Suprapubic skin (tissue), 4 donors: Measurements from ENCODE around the gene ADISSP. TPM values are rescaled to one million over a fixed set of nuclear protein-coding genes. Genes with fewer than 3 reads are reported as not detected.

Source experiments
- DNase-seq, 2 donors: peaks; one replicate each; pipeline ENCODE4 v3.0.0-alpha.2; 2019; ENCODE audit warnings: low spot score in 2 of 2
- H3K27ac ChIP-seq: fragments of 200-600 bp; sonication (generic); one replicate; pipeline ENCODE4 v1.5.1; 2019
- H3K27me3 ChIP-seq: fragments of 200-600 bp; sonication (generic); one replicate; pipeline ENCODE4 v1.5.1; 2019
- H3K36me3 ChIP-seq: fragments of 200-600 bp; sonication (generic); one replicate; pipeline ENCODE4 v1.5.1; 2019
- H3K4me1 ChIP-seq: fragments of 200-600 bp; sonication (generic); one replicate; pipeline ENCODE4 v1.5.1; 2019
- H3K4me3 ChIP-seq: fragments of 200-600 bp; sonication (generic); one replicate; pipeline ENCODE4 v1.5.1; 2019; ENCODE audit warnings: mild to moderate bottlenecking
- H3K9me3 ChIP-seq: fragments of 200-600 bp; sonication (generic); one replicate; pipeline ENCODE4 v1.5.1; 2019
- EP300 ChIP-seq: sonication (generic); formaldehyde crosslinking; IDR thresholded peaks from one replicate; pipeline ENCODE4 v1.6.1; 2017; ENCODE audit warnings: antibody characterized with exemption
- POLR2A ChIP-seq, 2 donors: fragments of 450-650 bp; IDR thresholded peaks; one replicate each; pipeline ENCODE4 v1.6.1; 2017; ENCODE audit warnings: antibody characterized with exemption in 2 of 2, mild to moderate bottlenecking in 2 of 2, moderate library complexity in 2 of 2
- POLR2AphosphoS5 ChIP-seq, 3 donors: sonication (generic); formaldehyde crosslinking; IDR thresholded peaks; one replicate each; pipeline ENCODE4 v1.6.1; 2017; ENCODE audit warnings: antibody characterized with exemption in 3 of 3
- WGBS: methylation state at CpG from one replicate; pipeline ENCODE4 v1.1.5; 2018; 5-methylcytosine and 5-hydroxymethylcytosine counted together
- total RNA-seq, 4 donors: library from RNA; depleted of rRNA; stranded (reverse); fragments of >200 nt; gene quantifications; one replicate each; pipeline ENCODE4 v1.1.0, GENCODE V29; 2016
- TF ChIP-seq, protein P1 (sequence below), 2 donors: fragments of 200-600 bp in 1 of 2; fragments of 450-650 bp in 1 of 2; sonication (generic) in 1 of 2; IDR thresholded peaks; one replicate each; pipeline ENCODE4 v1.5.1; 2016 to 2019; ENCODE audit warnings: antibody characterized with exemption in 2 of 2, mild to moderate bottlenecking in 1 of 2, moderate library complexity in 1 of 2

Gene ADISSP
- total RNA-seq, 4 donors from 2014 or later: 8.4 to 20.3 (median 18.9) TPM

DNA sequence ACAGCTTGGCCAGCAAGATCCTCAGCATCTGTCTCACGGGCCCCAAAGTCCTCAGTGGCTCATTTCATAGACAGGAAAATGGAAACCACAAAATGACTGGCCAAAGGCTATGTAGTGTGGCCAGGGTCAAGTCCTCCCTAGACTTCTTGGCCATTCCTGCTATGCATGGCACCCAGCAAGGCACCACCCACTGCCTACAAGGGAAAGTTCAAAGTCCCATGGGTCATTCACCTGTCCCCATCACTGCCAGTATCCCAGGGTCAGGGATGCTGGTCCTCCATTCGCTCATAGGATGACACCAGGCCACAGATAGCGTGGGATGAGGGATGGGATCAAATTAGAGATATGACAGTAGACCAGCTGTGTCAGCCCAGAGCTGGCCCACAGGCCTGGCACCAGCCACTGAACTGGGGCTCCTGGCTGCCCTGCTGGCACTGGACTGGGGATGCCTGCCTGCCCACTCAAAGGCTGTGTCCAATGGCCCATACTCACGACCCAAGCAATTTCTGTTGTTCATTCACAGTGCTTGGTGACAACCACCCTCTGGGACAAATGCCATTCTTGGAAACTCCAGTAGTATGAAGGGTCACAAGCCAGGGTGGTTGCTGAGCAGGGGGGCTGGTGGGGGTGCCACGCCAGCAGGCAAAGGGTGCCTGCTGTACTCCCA is 11.6 kb downstream of the ADISSP start:
- TF ChIP-seq, protein P1, sequence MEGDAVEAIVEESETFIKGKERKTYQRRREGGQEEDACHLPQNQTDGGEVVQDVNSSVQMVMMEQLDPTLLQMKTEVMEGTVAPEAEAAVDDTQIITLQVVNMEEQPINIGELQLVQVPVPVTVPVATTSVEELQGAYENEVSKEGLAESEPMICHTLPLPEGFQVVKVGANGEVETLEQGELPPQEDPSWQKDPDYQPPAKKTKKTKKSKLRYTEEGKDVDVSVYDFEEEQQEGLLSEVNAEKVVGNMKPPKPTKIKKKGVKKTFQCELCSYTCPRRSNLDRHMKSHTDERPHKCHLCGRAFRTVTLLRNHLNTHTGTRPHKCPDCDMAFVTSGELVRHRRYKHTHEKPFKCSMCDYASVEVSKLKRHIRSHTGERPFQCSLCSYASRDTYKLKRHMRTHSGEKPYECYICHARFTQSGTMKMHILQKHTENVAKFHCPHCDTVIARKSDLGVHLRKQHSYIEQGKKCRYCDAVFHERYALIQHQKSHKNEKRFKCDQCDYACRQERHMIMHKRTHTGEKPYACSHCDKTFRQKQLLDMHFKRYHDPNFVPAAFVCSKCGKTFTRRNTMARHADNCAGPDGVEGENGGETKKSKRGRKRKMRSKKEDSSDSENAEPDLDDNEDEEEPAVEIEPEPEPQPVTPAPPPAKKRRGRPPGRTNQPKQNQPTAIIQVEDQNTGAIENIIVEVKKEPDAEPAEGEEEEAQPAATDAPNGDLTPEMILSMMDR (IDR thresholded peaks at IDR 0.05): no peak
- TF ChIP-seq EP300 (no peak), POLR2A (IDR thresholded peaks at IDR 0.05) (no peak), POLR2AphosphoS5 (IDR thresholded peaks at IDR 0.05) (no peak)
- no peak for DNase-seq
- 75% methylated on average over 4 of the region's 5 CpGs for WGBS
- H3K27ac ChIP-seq: no peak overlapping the region
- no peak overlapping the region for H3K4me3 ChIP-seq
- H3K4me1 ChIP-seq: peaks cover 18% of the 10 kb centered on the region
- H3K36me3 ChIP-seq: peaks cover 10% of the 10 kb centered on the region
- H3K27me3 ChIP-seq: no peaks in the 10 kb centered on the region
- H3K9me3 ChIP-seq: no peaks in the 10 kb centered on the region

DNA sequence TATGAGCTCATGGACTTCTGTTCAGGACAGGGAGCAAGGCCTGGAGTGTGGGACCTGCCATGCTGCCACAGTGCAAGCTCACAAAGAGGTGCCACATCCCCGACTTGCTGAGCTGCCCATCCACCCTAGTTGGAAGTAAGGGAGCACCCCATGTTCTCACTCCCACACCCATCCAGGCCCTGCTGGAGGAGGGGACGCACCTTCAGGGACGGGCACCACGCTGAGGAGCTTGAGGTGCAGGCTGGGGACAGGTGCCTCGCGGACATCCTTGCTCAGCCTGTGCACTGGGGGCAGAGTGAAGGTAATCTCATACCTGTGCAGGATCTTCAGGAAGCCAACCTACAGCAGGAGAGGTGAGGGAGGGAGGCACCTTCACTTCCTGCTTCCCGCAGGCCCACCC is 12.3 kb downstream of the ADISSP start:
- no peak for DNase-seq
- Histone ChIP-seq H3K4me1 (peaks cover 18% of the 10 kb centered on the region), H3K4me3 (no peak overlapping the region), H3K27me3 (no peaks in the 10 kb centered on the region), H3K27ac (no peak overlapping the region), H3K36me3 (peaks cover 10% of the 10 kb centered on the region), H3K9me3 (no peaks in the 10 kb centered on the region)
- WGBS: 85% methylated on average over 6 of the region's 7 CpGs
- TF ChIP-seq EP300 (no peak), POLR2A (IDR thresholded peaks at IDR 0.05) (no peak), POLR2AphosphoS5 (IDR thresholded peaks at IDR 0.05) (no peak)

DNA sequence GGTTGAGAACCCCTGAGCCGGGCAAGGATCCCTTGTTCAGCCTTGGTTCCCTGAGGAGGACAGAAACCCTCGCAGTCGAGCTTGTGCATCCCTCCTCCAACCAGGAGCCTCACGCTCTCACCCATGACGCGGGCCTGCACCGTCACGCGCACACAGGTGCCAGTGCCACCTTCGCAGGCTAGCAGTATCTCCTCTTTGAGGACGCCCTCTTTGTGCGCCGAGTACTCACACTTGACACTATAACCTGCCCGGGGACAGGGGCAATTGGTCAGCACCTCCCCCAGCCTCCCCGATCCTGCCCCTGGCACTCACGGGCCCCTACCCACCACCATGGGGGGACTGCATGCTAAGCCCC is 13.3 kb downstream of the ADISSP start:
- Histone ChIP-seq H3K9me3 (no peaks in the 10 kb centered on the region), H3K36me3 (peaks cover 10% of the 10 kb centered on the region), H3K27ac (no peak overlapping the region), H3K27me3 (peaks cover 3% of the 10 kb centered on the region), H3K4me1 (peaks cover 27% of the 10 kb centered on the region), H3K4me3 (no peak overlapping the region)
- no peak for DNase-seq
- TF ChIP-seq, protein P1 (IDR thresholded peaks at IDR 0.05): no peak
- TF ChIP-seq POLR2A (IDR thresholded peaks at IDR 0.05): no peak
- WGBS: 95% methylated on average over 8 of the region's 16 CpGs

DNA sequence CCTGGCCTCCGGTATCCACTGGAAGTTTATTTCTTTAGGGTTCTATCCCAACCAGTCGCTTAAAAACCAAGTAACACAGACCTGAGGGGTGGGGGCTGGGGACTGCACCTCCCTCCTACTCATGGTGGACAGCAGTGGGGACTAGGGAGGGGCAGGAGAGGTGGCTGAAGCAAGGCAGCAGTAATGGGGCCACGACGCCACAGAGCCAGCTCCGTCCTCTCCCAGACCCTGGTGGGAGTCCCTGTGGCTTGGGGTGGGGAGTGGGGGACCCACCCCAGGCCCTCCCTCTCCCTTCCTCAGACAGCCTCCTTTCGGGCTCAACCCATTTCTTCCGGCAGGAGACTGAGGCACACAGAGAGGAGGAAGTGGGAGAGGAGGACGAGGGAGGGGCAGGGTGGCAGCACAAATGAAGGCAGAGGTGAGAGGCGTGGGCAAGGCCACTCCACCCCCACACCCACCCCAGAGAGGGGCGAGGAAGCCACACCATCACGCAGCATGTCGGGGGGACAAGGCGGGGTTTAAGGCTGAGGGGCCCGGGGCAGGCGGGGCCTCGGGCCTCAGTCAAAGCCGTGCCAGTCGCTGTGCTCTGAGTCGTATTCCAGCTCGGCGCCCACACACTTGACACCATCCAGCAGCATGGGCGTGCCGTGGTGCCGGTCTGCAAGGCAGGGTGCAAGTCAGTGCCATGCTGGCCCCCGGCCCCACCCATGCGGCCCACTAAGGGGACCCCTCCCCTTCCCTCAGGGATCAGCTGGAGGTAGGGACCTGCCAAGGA is 13.9 kb downstream of the ADISSP start:
- TF ChIP-seq, protein P1 (IDR thresholded peaks at IDR 0.05): no peak
- TF ChIP-seq POLR2A (IDR thresholded peaks at IDR 0.05): no peak
- no peak for DNase-seq
- Histone ChIP-seq H3K4me1 (peaks cover 27% of the 10 kb centered on the region), H3K27ac (no peak overlapping the region), H3K9me3 (no peaks in the 10 kb centered on the region), H3K4me3 (no peak overlapping the region), H3K27me3 (peaks cover 3% of the 10 kb centered on the region), H3K36me3 (peaks cover 10% of the 10 kb centered on the region)
- WGBS: 73% methylated on average over 21 of the region's 26 CpGs

DNA sequence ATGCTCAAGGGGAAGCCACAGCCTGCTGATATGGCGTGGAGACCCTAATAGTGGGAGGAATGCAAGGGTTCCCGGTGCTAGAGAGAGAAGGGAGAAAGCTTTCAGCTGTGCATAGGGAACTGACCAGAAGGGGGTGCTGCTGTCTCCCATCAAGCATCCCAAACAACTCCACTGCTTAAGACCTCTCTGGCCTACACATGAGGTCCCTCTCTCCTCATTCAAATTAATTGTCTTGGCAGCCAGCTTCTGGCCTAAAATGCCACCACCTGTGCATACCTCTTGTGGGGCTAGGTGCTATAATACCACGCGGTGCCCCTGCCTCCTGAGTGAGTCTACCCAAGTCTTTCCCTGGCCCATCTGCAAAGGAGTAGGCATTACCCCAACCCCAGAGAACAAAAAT is 14.5 kb downstream of the ADISSP start:
- TF ChIP-seq, protein P1 (IDR thresholded peaks at IDR 0.05): peak; percentile 67 to 78
- TF ChIP-seq POLR2AphosphoS5 (IDR thresholded peaks at IDR 0.05) (no peak), POLR2A (IDR thresholded peaks at IDR 0.05) (no peak)
- no peak for DNase-seq
- H3K27ac ChIP-seq: no peak overlapping the region
- WGBS: 32% methylated on average over 4 of the region's 4 CpGs
- peaks cover 27% of the 10 kb centered on the region for H3K4me1 ChIP-seq
- no peaks in the 10 kb centered on the region for H3K9me3 ChIP-seq
- peaks cover 3% of the 10 kb centered on the region for H3K27me3 ChIP-seq
- no peak overlapping the region for H3K4me3 ChIP-seq
- peaks cover 13% of the 10 kb centered on the region for H3K36me3 ChIP-seq
